Measurements from ENCODE around the gene FOXL1.

Gene FOXL1

GRCh38 chr16:86568677-86569623, 9.4 kb upstream of the FOXL1 start:
- DNase-seq, result no peak

DNA sequence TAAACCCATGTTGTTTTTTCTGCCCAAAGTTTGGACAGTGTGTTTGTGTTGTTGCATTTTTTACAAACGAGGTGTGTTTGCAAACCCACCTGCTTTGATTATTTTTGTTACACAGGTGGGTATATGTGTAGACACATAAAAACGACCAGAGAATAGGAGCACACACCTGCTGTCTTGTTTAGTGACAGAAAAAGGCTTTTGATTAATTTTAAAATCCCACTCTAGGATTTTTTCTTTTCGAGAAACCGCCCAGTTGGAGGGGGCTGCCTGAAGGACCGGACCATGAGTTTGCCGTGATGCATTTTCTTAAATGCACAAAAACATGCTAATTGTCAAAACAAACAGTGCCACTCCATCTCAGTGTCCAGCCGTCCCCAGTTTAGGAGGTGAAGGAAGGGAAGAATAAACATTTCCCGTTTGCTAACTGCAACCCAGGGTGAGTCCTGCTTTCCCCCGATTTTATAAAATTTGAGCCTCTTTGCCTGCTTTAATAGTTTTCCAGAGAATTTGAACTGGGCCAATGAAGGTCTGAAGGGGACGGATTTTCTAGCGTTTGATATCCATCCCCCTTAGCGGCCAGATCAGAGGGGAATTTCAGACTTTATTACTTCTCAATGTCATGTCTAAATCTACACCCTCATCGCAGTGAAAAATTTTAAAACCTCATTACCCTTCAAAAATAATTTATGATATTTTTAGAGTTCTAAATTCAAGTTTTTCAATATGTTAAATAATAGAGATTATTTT, 8.5 kb upstream of the FOXL1 start:
- DNase-seq, result no peak

- DNase-seq, result no peak
Measured at GRCh38 chr16:86570558-86571529, 7.5 kb upstream of the FOXL1 start.

- no peak for DNase-seq
Measured at GRCh38 chr16:86571530-86571915, 6.8 kb upstream of the FOXL1 start.

DNA sequence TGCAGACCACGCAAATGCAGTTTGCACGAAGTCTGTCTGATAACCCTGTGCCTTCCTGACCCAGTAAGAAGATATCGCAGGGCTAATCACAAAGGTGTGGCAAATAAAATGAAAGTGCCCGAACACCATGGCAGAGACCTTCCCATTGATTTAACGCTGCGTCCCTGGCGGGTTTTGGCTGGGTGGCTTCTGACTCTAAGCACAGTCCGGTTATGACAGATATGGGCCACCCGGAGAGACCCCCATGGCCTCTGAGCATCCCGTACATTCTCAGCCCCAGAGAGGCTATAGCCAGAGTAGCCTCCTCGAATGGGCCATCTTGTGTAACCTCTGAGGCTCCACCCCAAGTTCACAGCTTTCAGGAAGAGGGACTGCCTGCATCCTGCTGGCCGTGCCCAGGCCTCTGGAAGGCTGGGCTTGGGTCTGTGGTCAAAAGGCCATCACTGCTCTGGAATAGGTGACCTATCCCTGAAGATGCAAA, 6.3 kb upstream of the FOXL1 start:
- no peak for DNase-seq

DNA sequence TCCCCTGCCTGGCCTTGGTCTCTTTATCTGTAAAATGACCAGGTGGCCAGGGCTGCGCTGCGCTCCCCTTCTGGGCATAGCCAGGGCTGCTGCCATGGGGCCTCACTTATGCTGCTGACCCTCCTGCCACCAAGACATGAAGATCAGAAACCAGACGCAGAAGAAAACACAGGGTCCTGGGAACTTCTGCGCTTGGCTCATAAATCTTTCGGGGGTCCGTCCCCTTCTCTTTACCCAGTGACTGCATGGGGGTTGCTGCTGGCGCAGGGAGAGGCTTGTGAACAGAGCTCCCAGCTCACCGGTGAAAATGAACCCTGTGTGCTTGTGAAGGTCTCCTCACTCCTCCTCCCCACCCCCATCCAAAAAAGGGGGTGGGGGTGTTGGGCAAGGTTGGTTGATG, 5.7 kb upstream of the FOXL1 start:
- DNase-seq, result no peak

DNA sequence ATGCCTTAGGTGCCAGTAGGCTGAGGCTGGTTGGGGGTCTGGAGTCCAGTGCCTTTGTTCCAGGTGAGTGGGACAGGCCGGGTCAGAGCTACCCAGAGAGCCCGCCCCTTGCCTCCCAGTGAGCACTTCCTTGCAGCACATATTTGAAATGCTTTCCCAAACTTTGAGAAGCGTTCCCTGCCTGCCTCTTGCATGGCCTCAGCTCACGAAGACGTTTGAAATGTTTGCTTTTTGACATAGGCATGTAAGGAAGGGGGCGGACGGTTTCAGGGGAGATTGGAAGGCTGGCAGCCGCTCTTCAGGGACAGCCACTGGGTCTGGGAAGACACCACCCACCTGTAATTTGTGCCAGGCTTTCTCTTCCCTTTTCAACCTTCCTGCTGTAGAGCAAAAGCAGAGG, 5.1 kb upstream of the FOXL1 start:
- DNase-seq, result no peak

GRCh38 chr16:86573646-86574508, 4.5 kb upstream of the FOXL1 start:
- no peak for DNase-seq

- DNase-seq, result no peak
Measured at GRCh38 chr16:86574646-86575045, 3.7 kb upstream of the FOXL1 start.

- no peak for DNase-seq
Measured at GRCh38 chr16:86575095-86575685, 3.2 kb upstream of the FOXL1 start.

DNA sequence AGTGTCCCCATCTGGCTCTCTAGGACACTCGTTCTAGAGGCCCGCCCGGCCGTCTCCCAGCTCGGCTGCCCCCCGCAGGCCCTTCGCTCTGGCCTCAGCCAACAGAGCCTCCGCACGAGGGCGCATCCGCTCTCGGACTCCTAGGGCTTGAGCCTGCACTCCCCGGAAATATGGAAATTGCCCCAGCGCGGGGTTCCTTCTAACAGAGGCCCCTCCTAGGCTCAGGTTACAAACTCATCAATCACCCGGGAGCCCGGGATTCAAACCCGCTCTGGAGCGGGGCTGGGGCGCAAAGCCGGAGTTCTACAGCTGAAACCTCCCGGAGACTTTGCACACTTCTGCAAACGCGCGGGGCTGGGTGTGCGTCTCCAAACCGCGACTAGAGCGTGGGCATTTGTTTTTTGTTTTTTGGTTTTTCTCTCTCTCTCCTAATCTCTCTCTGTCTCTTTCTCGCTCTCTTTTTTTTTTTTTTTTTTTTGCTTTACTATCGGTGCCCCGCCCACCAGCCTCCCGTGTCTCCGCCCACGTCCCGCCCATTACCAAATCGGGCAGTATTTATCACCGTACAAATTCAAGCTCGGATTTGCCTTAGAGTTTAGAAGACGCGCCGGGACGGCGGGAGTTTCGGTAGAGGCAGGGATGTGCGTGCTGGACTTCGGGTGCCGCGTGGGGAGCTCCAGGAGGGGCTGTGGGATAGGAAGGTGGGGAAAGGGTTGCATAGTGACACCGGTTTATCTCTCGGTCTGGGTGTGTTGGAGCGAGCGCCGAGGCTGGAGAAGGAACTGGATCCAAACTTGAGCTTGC, 2.4 kb upstream of the FOXL1 start:
- peak; percentile 23 to 35 for DNase-seq

DNA sequence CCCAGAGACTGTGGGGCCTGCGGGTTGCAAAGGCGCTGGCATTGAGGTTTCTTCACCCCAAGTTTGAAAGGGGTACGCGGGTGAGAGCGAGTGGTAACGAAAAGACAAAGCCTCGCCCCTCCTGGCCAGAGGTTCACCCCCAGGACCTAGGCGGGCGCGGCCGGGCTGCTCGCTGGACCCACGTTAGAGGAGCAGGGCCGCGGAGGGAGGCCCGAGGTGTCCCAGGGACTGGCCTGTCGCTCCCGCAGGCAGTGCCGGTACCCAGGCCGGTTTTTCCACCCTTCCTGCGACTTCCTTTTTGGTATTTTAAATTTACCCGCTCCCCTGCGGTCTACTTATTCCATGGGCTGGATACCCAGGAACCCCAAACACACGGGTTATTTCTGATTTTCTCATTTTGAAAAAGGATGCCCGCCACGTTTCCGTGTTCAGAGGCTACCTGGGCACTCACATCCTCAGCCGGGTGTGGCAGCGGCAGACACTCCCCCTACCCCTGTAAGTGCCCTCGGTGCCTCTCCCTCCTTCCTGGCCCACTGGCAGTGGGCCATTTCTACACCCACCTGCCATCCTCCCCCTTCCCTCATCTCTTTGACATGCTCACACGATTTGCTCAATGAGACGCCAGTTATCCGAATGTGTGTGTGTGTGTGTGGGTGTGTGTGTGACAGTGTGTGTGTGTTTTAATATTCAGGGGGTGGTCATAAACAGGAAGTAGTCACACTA, 1.6 kb upstream of the FOXL1 start:
- no peak for DNase-seq

DNA sequence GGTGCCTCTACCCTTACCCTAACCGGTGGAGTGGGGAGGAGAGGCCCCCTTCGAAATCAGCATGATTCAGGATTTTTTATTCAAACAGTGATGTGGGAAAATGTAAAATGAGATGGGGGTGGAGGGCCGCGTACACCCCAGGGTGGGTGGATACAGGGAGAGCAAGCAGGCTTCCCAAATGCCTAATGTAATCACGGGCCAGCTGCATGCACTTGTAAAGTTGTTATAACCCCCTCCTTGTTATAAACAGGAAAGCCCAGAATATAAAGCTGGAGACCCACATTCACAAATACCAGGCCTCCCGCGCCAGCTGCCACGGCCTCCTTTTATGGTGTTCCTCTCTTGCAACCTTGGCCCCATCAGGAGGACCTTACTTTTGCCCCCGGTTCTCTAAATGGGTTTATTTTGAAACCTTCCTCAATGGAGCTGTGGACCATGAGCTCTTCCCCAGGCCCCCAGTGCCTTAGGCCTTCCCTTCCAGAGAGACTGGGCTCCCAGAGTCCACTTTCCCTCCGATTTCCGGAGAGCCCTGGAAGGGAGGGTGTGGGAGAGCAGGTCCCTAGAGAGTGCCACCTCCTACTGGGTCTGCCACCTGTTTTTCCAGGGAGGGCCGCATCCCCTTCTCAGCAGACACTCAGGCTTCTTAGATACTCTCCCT, 906 bp upstream of the FOXL1 start:
- DNase-seq, result no peak

DNA sequence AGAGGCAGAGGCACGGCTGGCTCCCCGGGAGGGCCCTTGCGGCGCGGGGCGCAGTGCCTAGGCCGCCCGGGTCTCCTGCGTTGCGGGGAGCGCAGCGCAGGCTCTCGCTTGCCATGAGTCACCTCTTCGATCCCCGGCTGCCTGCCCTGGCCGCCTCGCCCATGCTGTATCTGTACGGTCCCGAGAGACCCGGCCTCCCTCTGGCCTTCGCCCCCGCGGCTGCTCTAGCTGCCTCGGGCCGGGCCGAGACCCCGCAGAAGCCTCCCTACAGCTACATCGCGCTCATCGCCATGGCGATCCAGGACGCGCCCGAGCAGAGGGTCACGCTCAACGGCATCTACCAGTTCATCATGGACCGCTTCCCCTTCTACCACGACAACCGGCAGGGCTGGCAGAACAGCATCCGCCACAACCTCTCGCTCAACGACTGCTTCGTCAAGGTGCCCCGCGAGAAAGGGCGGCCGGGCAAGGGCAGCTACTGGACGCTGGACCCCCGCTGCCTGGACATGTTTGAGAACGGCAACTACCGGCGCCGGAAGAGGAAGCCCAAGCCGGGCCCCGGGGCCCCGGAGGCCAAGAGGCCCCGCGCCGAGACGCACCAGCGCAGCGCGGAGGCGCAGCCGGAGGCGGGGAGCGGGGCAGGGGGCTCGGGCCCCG, 390 bp downstream of the FOXL1 start:
- DNase-seq, result no peak

- DNase-seq, result no peak
Measured at GRCh38 chr16:86579268-86580062, 1.1 kb downstream of the FOXL1 start.

GRCh38 chr16:86580063-86580790, 1.9 kb downstream of the FOXL1 start:
- no peak for DNase-seq

DNA sequence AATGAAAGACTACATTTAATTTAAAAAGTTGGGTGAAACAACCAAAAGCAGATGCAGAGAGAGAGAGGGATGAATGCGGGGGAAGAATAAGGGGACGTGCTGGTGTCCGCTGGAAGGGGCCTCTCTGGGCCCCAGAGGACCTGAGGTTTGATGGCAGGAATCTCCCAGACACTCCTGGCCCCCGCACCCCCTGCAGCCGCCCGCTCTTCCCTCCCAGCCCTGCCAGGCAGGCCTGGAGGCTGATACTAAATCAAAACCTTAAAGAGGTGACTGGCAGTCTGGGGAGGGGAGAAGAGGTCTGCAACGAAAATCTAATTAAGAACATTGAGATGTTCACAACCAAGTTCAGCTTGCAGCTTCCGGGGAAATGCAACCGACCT, 2.4 kb downstream of the FOXL1 start:
- no peak for DNase-seq

Data from CD4-positive, alpha-beta T cell treated with Interferon alpha-2 for 1 hour (primary cell).